Hypothalamus (tissue), 51 donors: ENCODE results near the gene CRTC1.
"Not testable (repeated sequence)": the region's sequence is repeated elsewhere in the genome, so short reads cannot be mapped to it uniquely, and the experiment has no call there.

Source experiments
- DNase-seq, 51 donors: peaks; one replicate each; lab custom pipeline; 2025; lab: John Stamatoyannopoulos, UW

Gene CRTC1

GRCh38 chr19:18723871-18724377 is 40.4 kb downstream of the CRTC1 start:
- DNase-seq = peak in 3 of 51 donors; percentile 28 to 54 (median 36)

GRCh38 chr19:18725841-18726770 is 42.6 kb downstream of the CRTC1 start:
- DNase-seq = peak in 4 of 51 donors; percentile 11 to 47 (median 31)

GRCh38 chr19:18726846-18727245 is 43.4 kb downstream of the CRTC1 start:
- DNase-seq = no peak

GRCh38 chr19:18727602-18728001 is 44.1 kb downstream of the CRTC1 start:
- not testable (repeated sequence) for DNase-seq

GRCh38 chr19:18729933-18730530 is 46.6 kb downstream of the CRTC1 start:
- DNase-seq = no peak

- no peak for DNase-seq
These were observed 47.5 kb downstream of the CRTC1 start for GRCh38 chr19:18730885-18731513.

- no peak for DNase-seq
These were observed 48.1 kb downstream of the CRTC1 start for GRCh38 chr19:18731562-18732008.

GRCh38 chr19:18733196-18733647 is 49.7 kb downstream of the CRTC1 start:
- DNase-seq = no peak

- DNase-seq = not testable (repeated sequence)
These were observed 50.4 kb downstream of the CRTC1 start for GRCh38 chr19:18733762-18734332.

GRCh38 chr19:18735324-18735723 is 51.8 kb downstream of the CRTC1 start:
- no peak for DNase-seq

- DNase-seq = peak in 32 of 51 donors; percentile 8 to 63 (median 31)
These were observed 52.3 kb downstream of the CRTC1 start for GRCh38 chr19:18735752-18736151.

- peak in 10 of 51 donors; percentile 3 to 36 (median 14) for DNase-seq
These were observed 53.2 kb downstream of the CRTC1 start for GRCh38 chr19:18736415-18737336.

GRCh38 chr19:18737337-18737953 is 54.0 kb downstream of the CRTC1 start:
- DNase-seq = no peak

GRCh38 chr19:18737954-18738351 is 54.5 kb downstream of the CRTC1 start:
- DNase-seq = no peak

GRCh38 chr19:18738961-18739690 is 55.6 kb downstream of the CRTC1 start:
- no peak for DNase-seq

- DNase-seq = peak in 7 of 51 donors; percentile 8 to 36 (median 13)
These were observed 57.9 kb downstream of the CRTC1 start for GRCh38 chr19:18741124-18742121.

GRCh38 chr19:18742324-18742723 is 58.8 kb downstream of the CRTC1 start:
- DNase-seq = no peak
